ENCODE results near the gene MITF. TPM values are rescaled to one million over a fixed set of nuclear protein-coding genes. Genes with fewer than 3 reads are reported as not detected.

Gene MITF
- total RNA-seq, 1 donor from 2014 or later, result not detected

GRCh38 chr3:69867941-69868505, 128.8 kb downstream of the MITF start:
- intact Hi-C loops (cut with micrococcal nuclease), result no loop called here
- TF ChIP-seq CTCF (IDR thresholded peaks at IDR 0.05), result no peak
- ATAC-seq (ENCODE audit: low read depth), result no peak
- no peak overlapping the region for H3K4me3 Mint-ChIP-seq
- no peaks in the 10 kb centered on the region for H3K27me3 Mint-ChIP-seq
- no peaks in the 10 kb centered on the region for H3K9me3 Mint-ChIP-seq
- ChIA-PET CTCF (no interaction called here), POLR2A (no interaction called here)
- no peaks in the 10 kb centered on the region for H3K36me3 Mint-ChIP-seq (ENCODE audit: low read depth)
- no peak overlapping the region for H3K27ac Mint-ChIP-seq
- H3K4me1 Mint-ChIP-seq, result no peaks in the 10 kb centered on the region
- DNase-seq, result no peak

- H3K4me3 Mint-ChIP-seq, result no peak overlapping the region
- DNase-seq (no peak), ATAC-seq (ENCODE audit: low read depth) (no peak)
- TF ChIP-seq CTCF (IDR thresholded peaks at IDR 0.05), result no peak
- POLR2A ChIA-PET, result no interaction called here
- H3K36me3 Mint-ChIP-seq (ENCODE audit: low read depth), result no peaks in the 10 kb centered on the region
- CTCF ChIA-PET, result no interaction called here
- no peaks in the 10 kb centered on the region for H3K27me3 Mint-ChIP-seq
- intact Hi-C loops (cut with micrococcal nuclease), result no loop called here
- H3K27ac Mint-ChIP-seq, result no peak overlapping the region
- H3K9me3 Mint-ChIP-seq, result no peaks in the 10 kb centered on the region
- H3K4me1 Mint-ChIP-seq, result no peaks in the 10 kb centered on the region
These were observed 129.7 kb downstream of the MITF start for GRCh38 chr3:69868841-69869420.

- no peaks in the 10 kb centered on the region for H3K4me1 Mint-ChIP-seq
- POLR2A ChIA-PET, result no interaction called here
- no peak for TF ChIP-seq CTCF (IDR thresholded peaks at IDR 0.05)
These were observed 130.4 kb downstream of the MITF start for GRCh38 chr3:69869643-69870042.

GRCh38 chr3:69871251-69871650, 132.0 kb downstream of the MITF start:
- no peaks in the 10 kb centered on the region for H3K9me3 Mint-ChIP-seq
- ATAC-seq (ENCODE audit: low read depth) (no peak), DNase-seq (no peak)
- CTCF ChIA-PET, result no interaction called here
- H3K36me3 Mint-ChIP-seq (ENCODE audit: low read depth), result no peaks in the 10 kb centered on the region
- H3K4me1 Mint-ChIP-seq, result no peaks in the 10 kb centered on the region
- no peak for TF ChIP-seq CTCF (IDR thresholded peaks at IDR 0.05)
- no peaks in the 10 kb centered on the region for H3K27me3 Mint-ChIP-seq
- H3K4me3 Mint-ChIP-seq, result no peak overlapping the region
- intact Hi-C loops (cut with micrococcal nuclease), result no loop called here
- H3K27ac Mint-ChIP-seq, result no peak overlapping the region
- POLR2A ChIA-PET, result no interaction called here

More at GRCh38 chr3:69869643-69870042, 130.4 kb downstream of the MITF start:
- Mint-ChIP-seq H3K9me3 (no peaks in the 10 kb centered on the region), H3K36me3 (ENCODE audit: low read depth) (no peaks in the 10 kb centered on the region), H3K27ac (no peak overlapping the region), H3K4me3 (no peak overlapping the region), H3K27me3 (no peaks in the 10 kb centered on the region)
- no peak for ATAC-seq (ENCODE audit: low read depth)
- intact Hi-C loops (cut with micrococcal nuclease), result no loop called here
- DNase-seq, result no peak
- CTCF ChIA-PET, result no interaction called here

GRCh38 chr3:69871868-69872267, 132.6 kb downstream of the MITF start:
- no peak overlapping the region for H3K4me3 Mint-ChIP-seq
- POLR2A ChIA-PET, result no interaction called here
- no peak for ATAC-seq (ENCODE audit: low read depth)
- no peak for DNase-seq
- TF ChIP-seq CTCF (IDR thresholded peaks at IDR 0.05), result no peak
- H3K27ac Mint-ChIP-seq, result no peak overlapping the region
- H3K36me3 Mint-ChIP-seq (ENCODE audit: low read depth), result no peaks in the 10 kb centered on the region
- H3K27me3 Mint-ChIP-seq, result no peaks in the 10 kb centered on the region
- no peaks in the 10 kb centered on the region for H3K4me1 Mint-ChIP-seq
- H3K9me3 Mint-ChIP-seq, result no peaks in the 10 kb centered on the region
- CTCF ChIA-PET, result no interaction called here
- intact Hi-C loops (cut with micrococcal nuclease), result no loop called here
